Epithelial cell of esophagus (primary cell): ENCODE data around the gene FEZF1.

Experiments used
- DNase-seq: peaks from one replicate; pipeline ENCODE4 v3.0.0; 2010; ENCODE audit warnings: low read depth
- H3K4me3 ChIP-seq: 2 replicates; pipeline ENCODE4 v1.5.1; 2011; ENCODE audit warnings: mild to moderate bottlenecking, low read length, control low read depth
- CTCF ChIP-seq: IDR thresholded peaks from 2 replicates; pipeline ENCODE4 v1.5.1; 2011; ENCODE audit warnings: low read depth, mild to moderate bottlenecking, low read length, control low read depth, inconsistent platforms; ENCODE audit not compliant: insufficient read depth; ENCODE audit errors: missing control alignments

FEZF1 gene

GRCh38 chr7:122301858-122302760, 2.4 kb downstream of the FEZF1 start:
- no peak overlapping the region for H3K4me3 ChIP-seq
- no peak for TF ChIP-seq CTCF
- DNase-seq: no peak

DNA sequence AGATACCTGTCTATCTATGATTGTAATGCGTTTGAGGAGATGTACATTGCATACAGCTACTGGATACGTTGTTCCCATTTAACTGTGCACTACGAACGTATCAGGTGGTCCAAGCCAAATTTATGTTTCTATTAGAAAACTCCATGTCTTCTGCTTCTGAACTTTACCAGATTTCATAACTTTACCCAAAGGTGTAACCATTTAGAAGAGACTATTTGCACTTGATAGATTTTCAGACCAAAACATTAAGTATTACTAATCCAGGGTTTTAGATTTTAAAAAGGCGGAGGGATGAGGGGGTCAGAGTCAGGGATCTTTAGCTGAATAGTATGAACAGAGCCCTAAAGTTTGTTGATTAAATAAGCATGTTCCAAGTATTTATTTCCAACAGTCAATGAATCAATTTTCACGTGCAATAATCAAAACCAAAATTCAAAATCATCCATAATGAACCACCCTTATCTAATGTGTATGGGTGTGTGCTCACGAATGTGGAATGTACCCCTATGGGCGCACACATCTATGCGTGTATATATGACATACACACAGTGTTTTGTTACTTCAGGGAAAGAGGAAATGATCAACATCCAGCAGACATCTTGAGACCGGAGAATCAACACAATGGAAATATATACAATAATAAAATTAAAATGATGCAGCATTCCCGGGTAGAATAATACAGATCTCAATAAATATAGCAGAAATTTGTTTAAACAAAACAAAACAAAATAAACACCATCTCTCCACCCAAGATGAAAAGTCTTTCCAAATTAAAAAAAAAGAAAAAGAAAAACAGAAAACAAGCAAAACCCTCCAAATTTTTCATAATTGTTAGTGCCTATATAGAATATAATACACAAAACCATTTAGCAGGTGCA, 3.4 kb downstream of the FEZF1 start:
- no peak overlapping the region for H3K4me3 ChIP-seq
- DNase-seq: no peak
- TF ChIP-seq CTCF: no peak

DNA sequence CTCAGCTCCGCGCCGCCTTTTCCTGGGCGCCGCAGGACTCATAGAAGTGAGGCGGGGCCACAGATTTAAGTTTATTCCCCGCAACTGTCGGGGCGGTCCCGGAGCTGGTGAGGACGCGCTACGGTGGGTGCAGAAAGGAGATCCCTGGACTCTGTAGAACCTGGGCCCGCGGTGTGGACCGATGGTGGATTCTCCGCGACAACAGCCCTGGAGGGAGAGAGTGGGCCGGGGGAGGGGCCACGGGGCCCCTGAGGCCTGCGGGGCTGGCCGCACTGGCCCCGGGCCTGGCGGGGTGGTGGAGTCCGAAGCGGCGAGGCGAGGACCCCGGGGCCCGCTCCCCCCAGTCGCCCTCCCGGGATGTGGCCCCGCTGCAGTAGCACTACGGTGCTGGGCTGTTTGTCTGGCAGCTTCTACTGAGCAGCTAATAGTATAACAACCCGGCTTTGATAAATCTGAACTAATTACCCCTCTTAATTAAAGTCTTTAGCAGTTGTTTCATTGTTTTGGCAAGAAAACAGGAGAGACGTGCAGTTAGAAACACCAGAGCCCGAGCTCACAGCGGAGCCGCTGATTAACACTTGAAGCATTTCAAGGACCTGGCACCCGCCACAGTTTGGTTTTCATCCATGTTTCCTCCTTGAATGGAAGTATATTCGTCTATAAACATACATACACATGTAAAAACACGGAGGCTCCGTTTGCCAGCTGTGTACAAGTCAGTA, 4.2 kb downstream of the FEZF1 start:
- no peak for DNase-seq
- no peak for TF ChIP-seq CTCF
- H3K4me3 ChIP-seq: no peak overlapping the region

DNA sequence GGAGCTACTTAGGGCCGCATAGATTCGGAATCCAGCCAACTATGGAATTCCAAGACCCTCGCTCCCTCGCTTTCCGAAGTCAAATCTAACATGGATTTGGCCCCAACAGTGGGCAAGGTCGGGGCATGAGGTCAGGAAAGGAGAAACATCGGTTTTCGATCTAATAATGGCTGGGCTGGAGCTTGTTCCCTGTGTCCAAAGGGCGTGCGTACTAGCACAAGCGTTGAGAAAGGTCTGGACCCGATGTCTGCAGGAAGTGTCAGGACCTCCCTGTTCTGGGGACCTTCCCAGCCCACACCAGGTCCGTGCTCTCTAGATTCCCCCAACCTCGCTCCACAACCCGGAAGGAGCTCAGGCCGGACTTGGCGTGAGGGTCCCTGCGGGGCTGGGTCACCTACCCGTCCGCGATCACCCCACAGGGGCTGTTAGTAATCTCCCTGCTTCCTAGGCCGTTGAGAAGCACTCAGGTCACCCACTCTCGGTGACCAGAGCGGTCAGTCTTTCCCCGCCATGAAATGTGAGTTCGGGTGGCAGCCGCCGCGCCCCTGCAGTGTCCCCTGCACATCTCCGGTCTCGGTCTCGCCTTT, 4.8 kb downstream of the FEZF1 start:
- H3K4me3 ChIP-seq: no peak overlapping the region
- TF ChIP-seq CTCF: no peak
- DNase-seq: no peak

GRCh38 chr7:122298618-122299017, 5.9 kb downstream of the FEZF1 start:
- no peak for TF ChIP-seq CTCF
- no peak overlapping the region for H3K4me3 ChIP-seq
- peak; percentile 52 for DNase-seq

DNA sequence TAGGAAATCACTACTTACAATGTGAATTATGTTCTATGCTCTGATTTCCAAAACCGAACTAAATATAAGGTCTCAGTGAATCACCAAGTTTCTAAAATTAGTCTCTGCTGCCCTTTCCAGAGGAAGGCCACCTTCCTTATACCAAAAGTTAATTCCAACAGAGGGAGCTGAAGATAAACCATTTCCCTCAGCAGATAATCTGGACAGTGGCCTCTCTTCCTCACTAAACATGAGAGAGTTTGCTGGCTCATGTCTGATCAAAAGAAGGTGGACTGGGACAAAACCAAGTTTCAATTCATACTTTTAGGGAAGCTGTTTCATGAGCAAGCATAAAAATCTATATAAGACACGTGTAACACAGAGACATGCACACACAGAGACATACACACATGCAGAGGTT, 6.4 kb downstream of the FEZF1 start:
- TF ChIP-seq CTCF: no peak
- DNase-seq: no peak
- no peak overlapping the region for H3K4me3 ChIP-seq
